K562 (cell line): ENCODE data around the gene BORCS5. TPM values are rescaled to one million over a fixed set of nuclear protein-coding genes. Genes with fewer than 3 reads are reported as not detected.

Experiments used
- HMG20B ChIP-seq: fragments of 250-450 bp; sonication (Bioruptor Pico); IDR thresholded peaks from 2 replicates; pipeline ENCODE4 v1.5.0; 2021; ENCODE audit warnings: mild to moderate bottlenecking
- HSF4 ChIP-seq: fragments of 250-450 bp; sonication (Bioruptor Pico); IDR thresholded peaks from 2 replicates; pipeline ENCODE4 v2.1.2; 2022; ENCODE audit warnings: mild to moderate bottlenecking, moderate library complexity, borderline replicate concordance
- NFYB ChIP-seq: IDR thresholded peaks from 2 replicates; pipeline ENCODE4 v1.6.1; 2011; ENCODE audit warnings: mild to moderate bottlenecking, moderate library complexity; ENCODE audit not compliant: insufficient read length; ENCODE audit errors: extremely low read depth
- POLR2A ChIP-seq: fragments of 450-650 bp; conservative IDR thresholded peaks from 2 replicates; pipeline ENCODE4 v1.6.1; 2016
- PPARD ChIP-seq: fragments of 250-450 bp; sonication (Bioruptor Pico); IDR thresholded peaks from 2 replicates; pipeline ENCODE4 v1.8.0; 2022; ENCODE audit warnings: inconsistent platforms, mild to moderate bottlenecking, moderate library complexity
- TBP ChIP-seq: optimal IDR thresholded peaks from 2 replicates; pipeline ENCODE3; 2011; ENCODE audit warnings: low read depth, low read length, improper control_type of control experiment
- TEAD4 ChIP-seq, 2 experiments: sonication (generic) in 1 of 2; formaldehyde crosslinking in 1 of 2; IDR thresholded peaks; 2 replicates each; pipeline versions ENCODE4 v1.6.1 to v1.8.0; 2012 to 2022; ENCODE audit warnings: borderline replicate concordance in 1 of 2, inconsistent platforms in 1 of 2, low read length in 1 of 2, mild to moderate bottlenecking in 1 of 2, missing genetic modification reagents in 1 of 2
- ZKSCAN8 ChIP-seq: fragments of 200-800 bp; sonication (Bioruptor generic); IDR thresholded peaks from 2 replicates; pipeline ENCODE4 v1.6.1; 2016; ENCODE audit warnings: missing genetic modification characterization, missing compliant biosample characterization
- ZNF586 ChIP-seq: fragments of 450-650 bp; formaldehyde crosslinking; conservative IDR thresholded peaks from 2 replicates; pipeline ENCODE4 v1.4.0; 2020; ENCODE audit warnings: mild to moderate bottlenecking, moderate library complexity
- polyA plus RNA-seq, 8 experiments: library from polyadenylated mRNA; depleted of rRNA in 4 of 8; stranded (reverse) in 5 of 8; unstranded in 3 of 8; fragments of >200 nt; fragmentation: Nextera tagmentation in 2 of 8; fragmentation: Illumina TruSeq in 1 of 8; extraction: Ambion mirVana in 2 of 8; extraction: Trizol in 1 of 8; gene quantifications; 2 replicates each; pipeline versions ENCODE4 v1.2.1 to v1.2.3, GENCODE V29; 2011 to 2014; ENCODE audit warnings: inconsistent platforms in 1 of 8, missing spikeins in 1 of 8
- total RNA-seq, 7 experiments: library from RNA; depleted of rRNA in 6 of 7; stranded (reverse); fragments of >200 nt in 6 of 7; fragmentation: Illumina TruSeq in 2 of 7; extraction: Trizol in 2 of 7; gene quantifications; 2 replicates each; pipeline versions ENCODE4 v1.2.1 to v1.2.3, GENCODE V29; 2011 to 2021; ENCODE audit warnings: low replicate concordance in 1 of 7
- TF ChIP-seq, protein P1 (sequence below): sonication (generic); formaldehyde crosslinking; IDR thresholded peaks from 2 replicates; pipeline ENCODE4 v1.8.0; 2023; ENCODE audit warnings: mild to moderate bottlenecking, missing genetic modification reagents
- TF ChIP-seq, protein P2 (sequence below): fragments of 450-650 bp; IDR thresholded peaks from 2 replicates; pipeline ENCODE4 v1.6.1; 2017; ENCODE audit warnings: antibody characterized with exemption, mild to moderate bottlenecking
- TF ChIP-seq, protein P3 (sequence below): fragments of 250-450 bp; sonication (Bioruptor Pico); IDR thresholded peaks from 2 replicates; pipeline ENCODE4 v1.8.0; 2022; ENCODE audit warnings: inconsistent platforms, mild to moderate bottlenecking, moderate library complexity, borderline replicate concordance
- TF ChIP-seq, protein P4 (sequence below), 2 experiments: fragments of 150-350 bp in 1 of 2; IDR thresholded peaks; 2 replicates each; pipeline ENCODE4 v1.6.1; 2012 to 2016; ENCODE audit warnings: low read depth in 2 of 2, low read length in 2 of 2, mild to moderate bottlenecking in 1 of 2, moderate library complexity in 1 of 2

BORCS5 gene
- total and polyA plus RNA-seq, 9 of the 15 experiments (the other 6 are each of a cell fraction or from before 2014, with no cell fraction given), result 0.31 to 12.4 (median 6.6) TPM

DNA sequence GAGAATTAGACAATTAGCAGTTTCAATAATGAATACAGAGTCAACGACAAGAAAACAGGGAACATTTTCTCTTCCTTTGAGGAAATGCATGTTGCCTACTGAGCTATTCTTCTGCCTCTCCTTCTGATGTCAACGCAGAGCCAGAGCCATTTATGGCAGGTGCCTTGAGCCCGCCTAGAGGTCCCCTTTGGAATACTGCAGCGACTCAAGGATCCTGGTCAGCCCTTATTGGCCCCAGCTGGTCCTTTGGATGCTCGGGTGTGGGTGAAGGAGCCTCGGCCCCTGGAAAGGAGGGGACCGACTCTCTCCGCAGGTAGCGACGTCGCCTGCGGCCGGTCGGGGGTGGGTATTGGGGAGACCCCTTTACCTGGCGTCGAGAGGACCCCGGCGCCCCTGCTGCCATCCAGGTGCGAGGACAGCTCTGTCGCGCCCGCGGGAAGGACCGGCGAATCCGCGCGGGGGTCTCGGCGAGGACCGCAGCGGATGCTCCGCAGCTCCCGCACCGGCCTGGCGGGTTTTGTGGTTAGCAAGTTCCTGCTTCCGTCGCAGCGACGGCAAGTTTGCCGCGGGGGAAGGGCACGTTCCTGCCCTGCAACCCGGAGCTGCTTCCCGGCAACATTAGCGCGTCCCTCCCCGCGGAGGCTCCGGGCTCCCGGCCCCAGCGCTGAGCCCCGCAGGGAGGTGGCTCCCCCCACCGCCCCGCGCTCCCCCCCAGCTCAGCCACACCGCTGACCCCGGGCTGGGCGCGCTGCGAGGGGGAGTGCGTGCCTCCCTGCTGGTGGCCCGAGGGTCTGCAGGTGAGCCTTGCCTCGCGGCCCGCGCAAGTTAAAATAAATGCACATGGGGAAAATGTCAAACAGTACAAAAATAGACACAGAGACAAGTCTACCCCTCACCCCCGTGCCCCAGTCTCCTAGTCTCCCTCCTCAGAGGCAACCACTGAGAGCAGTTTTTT, 6.9 kb upstream of the BORCS5 start, which contains the start of gene MANSC1 (continued):
- TF ChIP-seq, protein P1, sequence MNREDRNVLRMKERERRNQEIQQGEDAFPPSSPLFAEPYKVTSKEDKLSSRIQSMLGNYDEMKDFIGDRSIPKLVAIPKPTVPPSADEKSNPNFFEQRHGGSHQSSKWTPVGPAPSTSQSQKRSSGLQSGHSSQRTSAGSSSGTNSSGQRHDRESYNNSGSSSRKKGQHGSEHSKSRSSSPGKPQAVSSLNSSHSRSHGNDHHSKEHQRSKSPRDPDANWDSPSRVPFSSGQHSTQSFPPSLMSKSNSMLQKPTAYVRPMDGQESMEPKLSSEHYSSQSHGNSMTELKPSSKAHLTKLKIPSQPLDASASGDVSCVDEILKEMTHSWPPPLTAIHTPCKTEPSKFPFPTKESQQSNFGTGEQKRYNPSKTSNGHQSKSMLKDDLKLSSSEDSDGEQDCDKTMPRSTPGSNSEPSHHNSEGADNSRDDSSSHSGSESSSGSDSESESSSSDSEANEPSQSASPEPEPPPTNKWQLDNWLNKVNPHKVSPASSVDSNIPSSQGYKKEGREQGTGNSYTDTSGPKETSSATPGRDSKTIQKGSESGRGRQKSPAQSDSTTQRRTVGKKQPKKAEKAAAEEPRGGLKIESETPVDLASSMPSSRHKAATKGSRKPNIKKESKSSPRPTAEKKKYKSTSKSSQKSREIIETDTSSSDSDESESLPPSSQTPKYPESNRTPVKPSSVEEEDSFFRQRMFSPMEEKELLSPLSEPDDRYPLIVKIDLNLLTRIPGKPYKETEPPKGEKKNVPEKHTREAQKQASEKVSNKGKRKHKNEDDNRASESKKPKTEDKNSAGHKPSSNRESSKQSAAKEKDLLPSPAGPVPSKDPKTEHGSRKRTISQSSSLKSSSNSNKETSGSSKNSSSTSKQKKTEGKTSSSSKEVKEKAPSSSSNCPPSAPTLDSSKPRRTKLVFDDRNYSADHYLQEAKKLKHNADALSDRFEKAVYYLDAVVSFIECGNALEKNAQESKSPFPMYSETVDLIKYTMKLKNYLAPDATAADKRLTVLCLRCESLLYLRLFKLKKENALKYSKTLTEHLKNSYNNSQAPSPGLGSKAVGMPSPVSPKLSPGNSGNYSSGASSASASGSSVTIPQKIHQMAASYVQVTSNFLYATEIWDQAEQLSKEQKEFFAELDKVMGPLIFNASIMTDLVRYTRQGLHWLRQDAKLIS, result no peak
- TF ChIP-seq, protein P2, sequence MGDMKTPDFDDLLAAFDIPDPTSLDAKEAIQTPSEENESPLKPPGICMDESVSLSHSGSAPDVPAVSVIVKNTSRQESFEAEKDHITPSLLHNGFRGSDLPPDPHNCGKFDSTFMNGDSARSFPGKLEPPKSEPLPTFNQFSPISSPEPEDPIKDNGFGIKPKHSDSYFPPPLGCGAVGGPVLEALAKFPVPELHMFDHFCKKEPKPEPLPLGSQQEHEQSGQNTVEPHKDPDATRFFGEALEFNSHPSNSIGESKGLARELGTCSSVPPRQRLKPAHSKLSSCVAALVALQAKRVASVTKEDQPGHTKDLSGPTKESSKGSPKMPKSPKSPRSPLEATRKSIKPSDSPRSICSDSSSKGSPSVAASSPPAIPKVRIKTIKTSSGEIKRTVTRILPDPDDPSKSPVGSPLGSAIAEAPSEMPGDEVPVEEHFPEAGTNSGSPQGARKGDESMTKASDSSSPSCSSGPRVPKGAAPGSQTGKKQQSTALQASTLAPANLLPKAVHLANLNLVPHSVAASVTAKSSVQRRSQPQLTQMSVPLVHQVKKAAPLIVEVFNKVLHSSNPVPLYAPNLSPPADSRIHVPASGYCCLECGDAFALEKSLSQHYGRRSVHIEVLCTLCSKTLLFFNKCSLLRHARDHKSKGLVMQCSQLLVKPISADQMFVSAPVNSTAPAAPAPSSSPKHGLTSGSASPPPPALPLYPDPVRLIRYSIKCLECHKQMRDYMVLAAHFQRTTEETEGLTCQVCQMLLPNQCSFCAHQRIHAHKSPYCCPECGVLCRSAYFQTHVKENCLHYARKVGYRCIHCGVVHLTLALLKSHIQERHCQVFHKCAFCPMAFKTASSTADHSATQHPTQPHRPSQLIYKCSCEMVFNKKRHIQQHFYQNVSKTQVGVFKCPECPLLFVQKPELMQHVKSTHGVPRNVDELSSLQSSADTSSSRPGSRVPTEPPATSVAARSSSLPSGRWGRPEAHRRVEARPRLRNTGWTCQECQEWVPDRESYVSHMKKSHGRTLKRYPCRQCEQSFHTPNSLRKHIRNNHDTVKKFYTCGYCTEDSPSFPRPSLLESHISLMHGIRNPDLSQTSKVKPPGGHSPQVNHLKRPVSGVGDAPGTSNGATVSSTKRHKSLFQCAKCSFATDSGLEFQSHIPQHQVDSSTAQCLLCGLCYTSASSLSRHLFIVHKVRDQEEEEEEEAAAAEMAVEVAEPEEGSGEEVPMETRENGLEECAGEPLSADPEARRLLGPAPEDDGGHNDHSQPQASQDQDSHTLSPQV, result no peak
- TF ChIP-seq, protein P3, sequence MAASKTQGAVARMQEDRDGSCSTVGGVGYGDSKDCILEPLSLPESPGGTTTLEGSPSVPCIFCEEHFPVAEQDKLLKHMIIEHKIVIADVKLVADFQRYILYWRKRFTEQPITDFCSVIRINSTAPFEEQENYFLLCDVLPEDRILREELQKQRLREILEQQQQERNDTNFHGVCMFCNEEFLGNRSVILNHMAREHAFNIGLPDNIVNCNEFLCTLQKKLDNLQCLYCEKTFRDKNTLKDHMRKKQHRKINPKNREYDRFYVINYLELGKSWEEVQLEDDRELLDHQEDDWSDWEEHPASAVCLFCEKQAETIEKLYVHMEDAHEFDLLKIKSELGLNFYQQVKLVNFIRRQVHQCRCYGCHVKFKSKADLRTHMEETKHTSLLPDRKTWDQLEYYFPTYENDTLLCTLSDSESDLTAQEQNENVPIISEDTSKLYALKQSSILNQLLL (CRISPR knock-in tag), result no peak
- TF ChIP-seq NFYB (no peak), TEAD4 (IDR thresholded peaks at IDR 0.05; ENCODE audit: low read length) (no peak), TEAD4 (CRISPR knock-in tag; IDR thresholded peaks at IDR 0.05; ENCODE audit: borderline replicate concordance) (no peak), TBP (peak; percentile 45), HMG20B (no peak), PPARD (no peak), ZNF586 (CRISPR knock-in tag) (no peak), HSF4 (no peak), ZKSCAN8 (CRISPR knock-in tag) (no peak), POLR2A (peak; percentile 66)
- TF ChIP-seq, protein P4, sequence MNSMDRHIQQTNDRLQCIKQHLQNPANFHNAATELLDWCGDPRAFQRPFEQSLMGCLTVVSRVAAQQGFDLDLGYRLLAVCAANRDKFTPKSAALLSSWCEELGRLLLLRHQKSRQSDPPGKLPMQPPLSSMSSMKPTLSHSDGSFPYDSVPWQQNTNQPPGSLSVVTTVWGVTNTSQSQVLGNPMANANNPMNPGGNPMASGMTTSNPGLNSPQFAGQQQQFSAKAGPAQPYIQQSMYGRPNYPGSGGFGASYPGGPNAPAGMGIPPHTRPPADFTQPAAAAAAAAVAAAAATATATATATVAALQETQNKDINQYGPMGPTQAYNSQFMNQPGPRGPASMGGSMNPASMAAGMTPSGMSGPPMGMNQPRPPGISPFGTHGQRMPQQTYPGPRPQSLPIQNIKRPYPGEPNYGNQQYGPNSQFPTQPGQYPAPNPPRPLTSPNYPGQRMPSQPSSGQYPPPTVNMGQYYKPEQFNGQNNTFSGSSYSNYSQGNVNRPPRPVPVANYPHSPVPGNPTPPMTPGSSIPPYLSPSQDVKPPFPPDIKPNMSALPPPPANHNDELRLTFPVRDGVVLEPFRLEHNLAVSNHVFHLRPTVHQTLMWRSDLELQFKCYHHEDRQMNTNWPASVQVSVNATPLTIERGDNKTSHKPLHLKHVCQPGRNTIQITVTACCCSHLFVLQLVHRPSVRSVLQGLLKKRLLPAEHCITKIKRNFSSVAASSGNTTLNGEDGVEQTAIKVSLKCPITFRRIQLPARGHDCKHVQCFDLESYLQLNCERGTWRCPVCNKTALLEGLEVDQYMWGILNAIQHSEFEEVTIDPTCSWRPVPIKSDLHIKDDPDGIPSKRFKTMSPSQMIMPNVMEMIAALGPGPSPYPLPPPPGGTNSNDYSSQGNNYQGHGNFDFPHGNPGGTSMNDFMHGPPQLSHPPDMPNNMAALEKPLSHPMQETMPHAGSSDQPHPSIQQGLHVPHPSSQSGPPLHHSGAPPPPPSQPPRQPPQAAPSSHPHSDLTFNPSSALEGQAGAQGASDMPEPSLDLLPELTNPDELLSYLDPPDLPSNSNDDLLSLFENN (IDR thresholded peaks at IDR 0.05; ENCODE audit: low read depth in 2 of 2, low read length in 2 of 2), result no peak
